ENCODE results near the gene FGF1.

FGF1 gene

DNA sequence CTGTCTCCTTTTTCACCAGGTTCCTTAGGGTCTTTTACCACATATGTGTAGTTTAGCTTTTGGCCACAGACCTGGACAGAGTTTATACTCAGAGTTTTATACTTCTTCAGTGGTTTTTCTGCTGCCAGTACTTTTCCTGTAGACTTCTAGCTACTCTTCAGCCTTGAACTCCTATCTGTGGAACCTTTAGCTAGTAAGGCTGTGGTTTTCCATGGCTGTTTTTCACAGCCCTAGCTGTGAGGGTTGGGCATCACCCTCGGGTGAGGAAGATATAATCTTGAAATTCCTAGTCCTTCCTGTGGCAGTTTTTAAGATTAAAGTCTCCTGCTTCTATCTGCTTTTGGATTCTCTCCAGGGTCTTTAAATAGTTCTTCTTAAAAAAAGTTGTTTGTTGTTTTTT is 109.1 kb downstream of the FGF1 start:
- no peaks in the 10 kb centered on the region for H3K4me1 ChIP-seq (ENCODE audit: low read depth, poor library complexity, severe bottlenecking)
- no peaks in the 10 kb centered on the region for H3K27me3 ChIP-seq (ENCODE audit: insufficient read depth, low read depth)
- TF ChIP-seq, protein P1, sequence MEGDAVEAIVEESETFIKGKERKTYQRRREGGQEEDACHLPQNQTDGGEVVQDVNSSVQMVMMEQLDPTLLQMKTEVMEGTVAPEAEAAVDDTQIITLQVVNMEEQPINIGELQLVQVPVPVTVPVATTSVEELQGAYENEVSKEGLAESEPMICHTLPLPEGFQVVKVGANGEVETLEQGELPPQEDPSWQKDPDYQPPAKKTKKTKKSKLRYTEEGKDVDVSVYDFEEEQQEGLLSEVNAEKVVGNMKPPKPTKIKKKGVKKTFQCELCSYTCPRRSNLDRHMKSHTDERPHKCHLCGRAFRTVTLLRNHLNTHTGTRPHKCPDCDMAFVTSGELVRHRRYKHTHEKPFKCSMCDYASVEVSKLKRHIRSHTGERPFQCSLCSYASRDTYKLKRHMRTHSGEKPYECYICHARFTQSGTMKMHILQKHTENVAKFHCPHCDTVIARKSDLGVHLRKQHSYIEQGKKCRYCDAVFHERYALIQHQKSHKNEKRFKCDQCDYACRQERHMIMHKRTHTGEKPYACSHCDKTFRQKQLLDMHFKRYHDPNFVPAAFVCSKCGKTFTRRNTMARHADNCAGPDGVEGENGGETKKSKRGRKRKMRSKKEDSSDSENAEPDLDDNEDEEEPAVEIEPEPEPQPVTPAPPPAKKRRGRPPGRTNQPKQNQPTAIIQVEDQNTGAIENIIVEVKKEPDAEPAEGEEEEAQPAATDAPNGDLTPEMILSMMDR (conservative IDR thresholded peaks at IDR 0.05; ENCODE audit: low read depth, low read length) = no peak
- H4K20me1 ChIP-seq (ENCODE audit: insufficient read depth) = no peaks in the 10 kb centered on the region
- H3K9ac ChIP-seq = no peak overlapping the region
- no peak overlapping the region for H3K4me3 ChIP-seq (IDR thresholded peaks at IDR 0.05; ENCODE audit: insufficient read depth, low read depth, low read length)
- H3K4me2 ChIP-seq = no peak overlapping the region
- H3K79me2 ChIP-seq (ENCODE audit: insufficient read depth, low read depth) = no peaks in the 10 kb centered on the region
- H2AFZ ChIP-seq (ENCODE audit: low read depth) = no peak overlapping the region
- no peaks in the 10 kb centered on the region for H3K36me3 ChIP-seq (ENCODE audit: insufficient read depth)
- H3K27ac ChIP-seq = no peak overlapping the region

DNA sequence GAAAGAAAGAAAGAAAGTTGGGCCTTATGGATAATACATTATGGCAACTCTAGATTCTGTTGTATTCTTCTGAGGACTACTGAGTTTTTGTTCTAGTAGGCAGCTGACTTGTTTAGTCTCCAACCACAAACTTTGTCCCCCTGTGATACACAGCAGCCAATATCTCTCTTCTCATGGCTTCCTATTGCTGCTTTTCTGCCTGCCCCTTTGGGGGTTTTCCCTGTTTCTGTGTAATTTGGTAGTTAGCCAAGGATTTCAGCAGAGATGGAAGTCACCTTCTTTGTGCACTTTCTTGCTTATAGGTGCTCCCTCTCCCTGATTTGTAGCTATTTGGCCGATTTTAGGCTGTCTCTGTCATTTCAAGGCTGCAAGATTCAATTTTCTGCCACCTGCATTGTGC is 109.6 kb downstream of the FGF1 start:
- no peak overlapping the region for H2AFZ ChIP-seq (ENCODE audit: low read depth)
- H4K20me1 ChIP-seq (ENCODE audit: insufficient read depth) = no peaks in the 10 kb centered on the region
- no peak overlapping the region for H3K4me3 ChIP-seq (IDR thresholded peaks at IDR 0.05; ENCODE audit: insufficient read depth, low read depth, low read length)

DNA sequence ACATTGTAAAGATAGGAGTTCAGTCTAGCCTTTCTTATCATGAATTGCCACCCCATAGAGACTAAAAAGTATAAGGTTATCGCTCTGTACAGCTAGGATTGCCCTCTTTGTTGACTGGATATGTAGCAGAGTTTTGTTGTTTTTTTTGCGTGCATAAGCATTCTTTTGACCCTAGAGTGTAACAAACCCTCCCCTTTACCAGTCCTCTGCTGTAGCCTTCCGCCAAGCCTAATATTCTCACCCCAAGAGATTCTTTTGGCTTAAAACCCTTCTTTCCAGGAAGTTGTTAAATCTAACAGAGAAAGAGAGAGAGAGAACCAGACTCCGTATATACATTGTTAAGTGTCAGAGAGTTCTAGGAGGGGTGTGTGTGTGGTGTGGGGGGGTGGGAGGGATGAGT is 113.9 kb downstream of the FGF1 start:
- no peaks in the 10 kb centered on the region for H3K79me2 ChIP-seq (ENCODE audit: insufficient read depth, low read depth)
- TF ChIP-seq, protein P1 (conservative IDR thresholded peaks at IDR 0.05; ENCODE audit: low read depth, low read length) = no peak
- no peaks in the 10 kb centered on the region for H4K20me1 ChIP-seq (ENCODE audit: insufficient read depth)
- H3K27ac ChIP-seq = no peak overlapping the region
- H3K27me3 ChIP-seq (ENCODE audit: insufficient read depth, low read depth) = no peaks in the 10 kb centered on the region
- no peak overlapping the region for H3K4me2 ChIP-seq
- no peaks in the 10 kb centered on the region for H3K36me3 ChIP-seq (ENCODE audit: insufficient read depth)
- no peak overlapping the region for H2AFZ ChIP-seq (ENCODE audit: low read depth)
- H3K4me3 ChIP-seq (IDR thresholded peaks at IDR 0.05; ENCODE audit: insufficient read depth, low read depth, low read length) = no peak overlapping the region
- no peaks in the 10 kb centered on the region for H3K4me1 ChIP-seq (ENCODE audit: low read depth, poor library complexity, severe bottlenecking)
- H3K9ac ChIP-seq = no peak overlapping the region

More for the DNA sequence above, 109.6 kb downstream of the FGF1 start:
- Histone ChIP-seq H3K36me3 (ENCODE audit: insufficient read depth) (no peaks in the 10 kb centered on the region), H3K4me1 (ENCODE audit: low read depth, poor library complexity, severe bottlenecking) (no peaks in the 10 kb centered on the region), H3K27ac (no peak overlapping the region), H3K9ac (no peak overlapping the region), H3K79me2 (ENCODE audit: insufficient read depth, low read depth) (no peaks in the 10 kb centered on the region), H3K27me3 (ENCODE audit: insufficient read depth, low read depth) (no peaks in the 10 kb centered on the region), H3K4me2 (no peak overlapping the region)
- TF ChIP-seq, protein P1 (conservative IDR thresholded peaks at IDR 0.05; ENCODE audit: low read depth, low read length) = no peak

DNA sequence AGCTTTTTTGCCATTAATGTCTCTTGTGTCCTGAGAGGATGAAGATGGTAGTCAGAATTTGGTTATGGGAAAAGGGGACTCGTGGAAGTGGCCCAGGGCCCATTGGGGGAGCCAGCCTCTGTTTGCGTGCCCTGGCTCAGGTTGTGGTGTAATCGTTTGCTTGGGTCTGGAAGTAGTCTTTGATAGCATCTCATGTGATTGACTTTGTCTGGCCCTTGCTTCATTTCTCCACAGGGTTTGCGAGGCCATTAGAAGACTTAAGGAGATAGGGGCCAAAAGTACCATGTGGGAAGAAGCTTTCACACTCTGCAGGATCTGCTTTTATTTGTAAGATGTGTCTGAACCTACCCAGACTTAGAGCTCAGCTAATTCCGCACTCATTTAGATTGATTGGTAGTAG is 114.5 kb downstream of the FGF1 start:
- Histone ChIP-seq H3K4me1 (ENCODE audit: low read depth, poor library complexity, severe bottlenecking) (no peaks in the 10 kb centered on the region), H2AFZ (ENCODE audit: low read depth) (no peak overlapping the region)
- TF ChIP-seq, protein P1 (conservative IDR thresholded peaks at IDR 0.05; ENCODE audit: low read depth, low read length) = no peak

More for the DNA sequence above, 114.5 kb downstream of the FGF1 start:
- no peak overlapping the region for H3K4me3 ChIP-seq (IDR thresholded peaks at IDR 0.05; ENCODE audit: insufficient read depth, low read depth, low read length)
- no peaks in the 10 kb centered on the region for H3K27me3 ChIP-seq (ENCODE audit: insufficient read depth, low read depth)
- H3K9ac ChIP-seq = no peak overlapping the region
- H3K27ac ChIP-seq = no peak overlapping the region
- H3K36me3 ChIP-seq (ENCODE audit: insufficient read depth) = no peaks in the 10 kb centered on the region
- no peak overlapping the region for H3K4me2 ChIP-seq
- no peaks in the 10 kb centered on the region for H3K79me2 ChIP-seq (ENCODE audit: insufficient read depth, low read depth)
- no peaks in the 10 kb centered on the region for H4K20me1 ChIP-seq (ENCODE audit: insufficient read depth)

Data from KMS-11 (cell line).